H1 (cell line): Measurements from ENCODE around the gene SLX4IP. TPM values are rescaled to one million over a fixed set of nuclear protein-coding genes. Genes with fewer than 3 reads are reported as not detected.

Source experiments
- ASH2L ChIP-seq: fragments of 200-600, 300-600 bp; sonication (generic); IDR thresholded peaks from one replicate; pipeline ENCODE4 v1.7.1; 2017; ENCODE audit warnings: low read length
- BRCA1 ChIP-seq: IDR thresholded peaks from 2 replicates; pipeline ENCODE4 v1.6.1; 2012; ENCODE audit warnings: low read depth, low read length, improper control_type of control experiment
- CHD2 ChIP-seq: IDR thresholded peaks from 2 replicates; pipeline ENCODE4 v1.6.1; 2012; ENCODE audit warnings: low read length, improper control_type of control experiment
- EGR1 ChIP-seq: IDR thresholded peaks from 2 replicates; pipeline ENCODE4 v1.6.1; 2011; ENCODE audit warnings: low read depth, low read length, borderline replicate concordance
- EP300 ChIP-seq, 2 experiments: IDR thresholded peaks; 1 replicate in 1 of 2; 2 replicates in 1 of 2; pipeline ENCODE4 v1.6.1; 2011 to 2012; ENCODE audit warnings: low read depth in 2 of 2, low read length in 2 of 2, mild to moderate bottlenecking in 2 of 2, borderline replicate concordance in 1 of 2, inconsistent platforms in 1 of 2, moderate library complexity in 1 of 2
- GTF2F1 ChIP-seq: IDR thresholded peaks from 2 replicates; pipeline ENCODE4 v1.6.1; 2012; ENCODE audit warnings: low read depth, low read length, improper control_type of control experiment, borderline replicate concordance
- JUND ChIP-seq: IDR thresholded peaks from 2 replicates; pipeline ENCODE4 v1.6.1; 2011; ENCODE audit warnings: mild to moderate bottlenecking, improper control_type of control experiment, low read length
- NANOG ChIP-seq: IDR thresholded peaks from 2 replicates; pipeline ENCODE4 v1.6.1; 2011; ENCODE audit warnings: low read length, low read depth, mild to moderate bottlenecking, inconsistent platforms; ENCODE audit not compliant: insufficient read depth, poor library complexity, severe bottlenecking
- POLR2AphosphoS5 ChIP-seq: IDR thresholded peaks from 2 replicates; pipeline ENCODE4 v1.6.1; 2011; ENCODE audit warnings: low read depth, low read length
- RAD21 ChIP-seq, 2 experiments: IDR thresholded peaks in 1 of 2; conservative IDR thresholded peaks in 1 of 2; 2 replicates each; pipeline ENCODE4 v1.6.1; 2011; ENCODE audit warnings: low read depth in 2 of 2, low read length in 2 of 2, improper control_type of control experiment in 1 of 2, inconsistent platforms in 1 of 2, mild to moderate bottlenecking in 1 of 2, moderate library complexity in 1 of 2
- SAP30 ChIP-seq: fragments of 300-600 bp; sonication (generic); IDR thresholded peaks from 2 replicates; pipeline ENCODE4 v1.7.1; 2012; ENCODE audit warnings: low read length, moderate library complexity, mild to moderate bottlenecking, inconsistent platforms; ENCODE audit not compliant: insufficient read depth, insufficient replicate concordance
- SIN3A ChIP-seq, 2 experiments: IDR thresholded peaks in 1 of 2; conservative IDR thresholded peaks in 1 of 2; 2 replicates each; pipeline ENCODE4 v1.6.1; 2011 to 2012; ENCODE audit warnings: low read length in 2 of 2, improper control_type of control experiment in 1 of 2, low read depth in 1 of 2, mild to moderate bottlenecking in 1 of 2
- SP2 ChIP-seq: IDR thresholded peaks from 2 replicates; pipeline ENCODE4 v1.6.1; 2012; ENCODE audit warnings: mild to moderate bottlenecking, low read length, inconsistent platforms
- SUZ12 ChIP-seq: fragments of 200-600 bp; sonication (generic); IDR thresholded peaks from 2 replicates; pipeline ENCODE4 v1.6.1; 2012; ENCODE audit warnings: mild to moderate bottlenecking, inconsistent platforms, low read length, moderate library complexity, mixed read lengths
- TAF1 ChIP-seq: IDR thresholded peaks from 2 replicates; pipeline ENCODE4 v1.6.1; 2011; ENCODE audit warnings: mild to moderate bottlenecking, low read depth, low read length
- TBP ChIP-seq: IDR thresholded peaks from 2 replicates; pipeline ENCODE4 v1.6.1; 2011; ENCODE audit warnings: low read depth, low read length, improper control_type of control experiment
- TEAD4 ChIP-seq: IDR thresholded peaks from 2 replicates; pipeline ENCODE4 v1.6.1; 2012; ENCODE audit warnings: low read depth, low read length, inconsistent platforms, mixed read lengths
- polyA plus RNA-seq, 7 experiments: library from polyadenylated mRNA; depleted of rRNA in 3 of 7; stranded (reverse) in 5 of 7; unstranded in 2 of 7; fragments of >200 nt in 5 of 7; fragments of 200-250 nt in 2 of 7; gene quantifications; 1 replicate in 5 of 7; 2 replicates in 1 of 7; 4 replicates in 1 of 7; pipeline versions ENCODE4 v1.2.1 to v1.2.3, GENCODE V29; 2011 to 2013; ENCODE audit warnings: missing spikeins in 2 of 7, mixed read lengths in 2 of 7
- total RNA-seq: library from RNA; stranded (reverse); fragmentation: NEBNext Ultra II Directional; extraction: Animal tissue kit (Norgen Biotek cat#: 25700); gene quantifications from 2 replicates; pipeline ENCODE4 v1.2.1, GENCODE V29; 2021
- TF ChIP-seq, protein P1 (sequence below): IDR thresholded peaks from 2 replicates; pipeline ENCODE4 v1.6.1; 2012; ENCODE audit warnings: inconsistent platforms

SLX4IP gene
- total and polyA plus RNA-seq, 2 of the 8 experiments (the other 6 are each of a cell fraction or from before 2014, with no cell fraction given), result 2.4 to 8.7 TPM

DNA sequence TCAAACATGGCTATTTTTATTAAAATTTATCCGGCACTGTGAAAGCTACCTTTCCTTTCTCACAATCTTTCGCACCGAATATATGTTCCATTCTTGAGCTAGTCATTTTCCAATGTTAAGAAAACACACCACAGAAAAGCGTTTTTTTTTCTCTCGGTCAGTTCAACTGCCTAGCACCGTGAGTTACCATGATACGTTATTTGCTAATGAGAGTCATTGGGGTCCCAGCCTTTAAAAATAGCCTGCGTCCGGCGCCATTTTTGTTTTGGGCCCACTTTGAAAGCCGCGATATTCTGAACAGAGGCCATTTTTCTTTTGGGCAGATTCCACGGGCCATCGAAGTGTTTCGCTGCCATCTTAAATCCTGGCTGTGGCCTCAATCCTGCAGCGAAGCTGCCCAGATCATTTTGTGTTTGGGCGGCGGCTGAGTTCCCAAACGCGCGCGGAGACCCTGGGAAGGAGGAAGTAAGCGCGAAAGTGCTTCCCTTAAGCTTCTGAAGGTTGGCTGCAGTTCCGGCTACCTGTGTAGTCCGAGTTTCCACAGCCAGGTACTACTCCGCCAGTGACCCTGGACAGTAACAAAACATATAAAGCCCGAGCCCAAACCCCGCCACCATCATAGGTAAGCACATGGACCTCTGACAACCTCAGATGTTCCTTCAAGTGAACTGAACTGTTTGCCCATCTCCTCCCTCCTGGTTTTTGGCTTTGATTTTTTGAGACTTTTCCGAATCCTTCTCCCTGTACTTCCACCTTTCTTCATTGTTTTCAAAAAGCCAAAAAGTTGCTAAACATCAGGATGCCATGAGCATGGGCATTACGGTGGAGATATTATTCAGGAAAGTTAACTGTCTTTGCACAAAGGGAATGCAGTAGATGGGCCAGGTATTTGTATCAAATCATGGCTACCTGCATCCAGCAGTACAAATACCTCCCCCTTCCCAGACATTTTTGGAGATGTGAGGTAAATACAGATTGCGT is at the start of gene SLX4IP (continued):
- peak; percentile 66; the same call in 1 of the 2 replicates for TF ChIP-seq POLR2AphosphoS5
- peak in 1 of 2 experiments; percentile 27; a peak in 1 of 4 replicates for TF ChIP-seq SIN3A (conservative IDR thresholded peaks at IDR 0.05 in 1 of 2, IDR thresholded peaks at IDR 0.05 in 1 of 2; ENCODE audit: low read depth in 1 of 2, low read length in 2 of 2)
- 0 out of 4 replicates have a peak, but pooled peaks of 1 of the 2 experiments have one; percentile 4 for TF ChIP-seq RAD21 (IDR thresholded peaks at IDR 0.05 in 1 of 2, conservative IDR thresholded peaks at IDR 0.05 in 1 of 2; ENCODE audit: low read depth in 2 of 2, low read length in 2 of 2)
- peak; percentile 73 for TF ChIP-seq TAF1
- peak; percentile 23; the same call in 1 of the 2 replicates for TF ChIP-seq TEAD4
- peak; percentile 67 for TF ChIP-seq SAP30
- peak; percentile 72 for TF ChIP-seq BRCA1
- TF ChIP-seq, protein P1, sequence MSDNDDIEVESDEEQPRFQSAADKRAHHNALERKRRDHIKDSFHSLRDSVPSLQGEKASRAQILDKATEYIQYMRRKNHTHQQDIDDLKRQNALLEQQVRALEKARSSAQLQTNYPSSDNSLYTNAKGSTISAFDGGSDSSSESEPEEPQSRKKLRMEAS, result peak; percentile 42; the same call in 1 of the 2 replicates
- TF ChIP-seq EP300 (IDR thresholded peaks at IDR 0.05; ENCODE audit: borderline replicate concordance in 1 of 2, low read depth in 2 of 2, low read length in 2 of 2), result peak in 1 of 2 experiments; percentile 45; a peak in 1 of 3 replicates
- TF ChIP-seq TBP, result peak; percentile 67; the same call in 1 of the 2 replicates
- TF ChIP-seq EGR1, result peak; percentile 63; the same call in 1 of the 2 replicates
- peak; percentile 36 for TF ChIP-seq ASH2L
- no peak for TF ChIP-seq SP2
- TF ChIP-seq NANOG, result peak; percentile 37
- no peak for TF ChIP-seq SUZ12
- peak; percentile 90 for TF ChIP-seq CHD2
- TF ChIP-seq GTF2F1, result no peak
- no peak for TF ChIP-seq JUND
